Stimulated activated CD4-positive, alpha-beta T cell treated with anti-CD3 and anti-CD28 coated beads, TNF-alpha, amount 100 ng/mL, for 48 hours (primary cell): ENCODE data around the gene CEP120.
"Not testable (repeated sequence)": the region's sequence is repeated elsewhere in the genome, so short reads cannot be mapped to it uniquely, and the experiment has no call there.

Source experiments
- DNase-seq, 3 donors: peaks; one replicate each; pipeline ENCODE4 v3.0.0-alpha.2; 2020; ENCODE audit warnings: low read depth in 3 of 3

The CEP120 gene

DNA sequence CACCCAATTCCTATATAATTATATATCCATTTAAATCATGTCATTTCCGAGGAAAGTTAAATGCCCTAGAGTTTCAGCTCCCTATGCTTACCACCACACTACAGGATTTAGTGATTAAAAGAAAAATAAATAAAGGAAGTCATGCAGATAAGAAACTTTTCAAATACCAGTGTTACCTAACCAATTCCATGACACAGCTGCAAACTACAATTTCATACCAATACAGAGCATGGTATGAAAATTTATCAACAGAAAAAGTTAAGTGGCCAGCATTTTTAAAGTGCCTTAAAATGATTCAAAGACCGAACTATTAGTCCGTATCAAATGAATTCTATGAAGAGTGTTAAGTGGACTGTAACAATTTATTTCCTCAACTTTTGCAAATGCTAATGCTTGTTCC is 35.9 kb downstream of the CEP120 start:
- DNase-seq: no peak

GRCh38 chr5:123382252-123382651 is 41.0 kb downstream of the CEP120 start:
- DNase-seq: no peak

GRCh38 chr5:123371575-123372179 is 51.5 kb downstream of the CEP120 start:
- DNase-seq: peak in 2 of 3 donors; percentile 20 to 21

GRCh38 chr5:123369371-123369968 is 53.7 kb downstream of the CEP120 start:
- no peak for DNase-seq

DNA sequence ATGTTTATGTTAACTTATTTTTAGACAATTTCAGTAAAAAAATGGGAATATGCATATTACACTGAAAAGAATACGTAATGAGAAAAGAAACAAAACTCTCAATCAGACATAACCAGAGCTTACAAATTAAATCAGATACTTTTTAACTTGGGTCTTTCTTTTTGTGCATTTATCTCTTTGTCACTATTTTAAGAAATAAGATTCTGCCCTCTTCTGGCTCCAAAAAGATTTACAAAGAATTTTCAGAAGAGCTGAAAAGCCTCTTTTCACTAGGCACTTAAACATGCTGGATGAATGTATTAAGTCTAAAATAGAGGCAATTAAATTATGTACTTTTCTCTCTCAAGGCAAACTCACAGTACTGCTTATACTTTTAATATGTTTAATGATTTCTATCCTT is 55.5 kb downstream of the CEP120 start:
- DNase-seq: no peak

GRCh38 chr5:123365156-123365555 is 58.0 kb downstream of the CEP120 start:
- no peak for DNase-seq

DNA sequence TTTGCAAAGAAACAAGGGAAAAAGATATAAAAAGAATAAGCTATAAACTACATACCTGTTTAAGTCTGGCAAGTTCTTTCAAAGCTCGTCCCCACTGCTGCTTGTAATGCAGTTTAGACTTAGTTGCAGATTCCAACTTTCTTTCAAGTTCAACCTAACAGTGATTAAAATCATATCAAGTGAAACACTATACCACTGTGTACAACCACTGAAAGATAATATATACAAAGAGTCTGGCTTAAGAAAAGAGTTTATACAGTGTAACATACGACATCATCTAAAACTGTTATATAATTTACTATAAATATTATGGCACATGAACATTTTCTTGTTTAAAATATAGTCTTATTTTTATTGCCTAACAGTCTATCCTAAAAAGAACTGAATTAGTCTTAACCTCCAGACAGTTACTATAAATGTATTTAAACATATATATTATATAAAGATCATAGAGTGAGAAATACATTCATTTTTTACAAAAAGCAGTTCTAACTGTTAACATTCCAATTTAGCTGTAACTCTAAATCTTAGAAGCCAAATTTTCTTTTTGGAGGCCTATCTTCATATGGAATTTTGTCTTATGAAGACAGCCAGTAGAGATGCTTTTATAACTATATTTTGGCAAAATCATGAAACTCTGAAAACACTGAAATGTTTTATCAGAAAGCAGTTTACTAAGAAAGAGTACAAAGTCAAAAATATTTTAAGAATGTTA is 58.6 kb downstream of the CEP120 start:
- no peak for DNase-seq

DNA sequence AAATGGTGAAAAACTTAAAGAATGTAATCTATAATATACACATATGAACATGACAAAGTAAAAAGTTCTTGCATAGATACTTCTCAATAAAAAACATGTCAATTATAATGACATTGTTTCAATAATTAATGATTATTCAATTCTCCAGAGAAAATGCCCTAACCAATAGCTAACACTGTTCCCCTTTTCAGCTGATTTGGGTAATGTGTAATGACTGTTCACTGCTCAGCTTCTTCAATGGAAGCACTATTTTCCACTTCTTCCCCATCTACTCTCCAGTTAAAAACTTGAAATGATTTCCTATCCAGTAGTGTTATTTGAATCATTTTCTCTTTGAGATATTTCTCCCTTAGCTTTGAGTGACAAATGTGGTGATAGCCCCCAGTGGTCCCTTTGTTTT is 62.3 kb downstream of the CEP120 start:
- no peak for DNase-seq

DNA sequence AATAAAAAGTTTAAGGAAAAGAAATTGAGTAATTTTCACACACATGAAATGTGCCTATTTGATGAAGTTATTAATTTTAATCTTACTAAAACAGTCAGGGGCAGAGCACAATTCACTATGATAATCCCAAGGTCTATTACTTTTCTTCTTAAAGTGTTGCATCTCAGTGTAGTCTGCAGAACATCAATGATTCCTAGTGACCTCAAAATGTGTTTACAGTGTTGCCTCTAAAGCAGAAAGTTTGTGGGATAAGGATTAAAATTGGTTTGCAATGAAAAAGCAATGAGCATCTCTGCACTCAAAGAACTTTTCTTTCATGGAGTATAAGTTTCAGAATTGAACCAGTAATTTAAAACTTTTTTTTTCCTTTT is 63.0 kb downstream of the CEP120 start:
- no peak for DNase-seq

DNA sequence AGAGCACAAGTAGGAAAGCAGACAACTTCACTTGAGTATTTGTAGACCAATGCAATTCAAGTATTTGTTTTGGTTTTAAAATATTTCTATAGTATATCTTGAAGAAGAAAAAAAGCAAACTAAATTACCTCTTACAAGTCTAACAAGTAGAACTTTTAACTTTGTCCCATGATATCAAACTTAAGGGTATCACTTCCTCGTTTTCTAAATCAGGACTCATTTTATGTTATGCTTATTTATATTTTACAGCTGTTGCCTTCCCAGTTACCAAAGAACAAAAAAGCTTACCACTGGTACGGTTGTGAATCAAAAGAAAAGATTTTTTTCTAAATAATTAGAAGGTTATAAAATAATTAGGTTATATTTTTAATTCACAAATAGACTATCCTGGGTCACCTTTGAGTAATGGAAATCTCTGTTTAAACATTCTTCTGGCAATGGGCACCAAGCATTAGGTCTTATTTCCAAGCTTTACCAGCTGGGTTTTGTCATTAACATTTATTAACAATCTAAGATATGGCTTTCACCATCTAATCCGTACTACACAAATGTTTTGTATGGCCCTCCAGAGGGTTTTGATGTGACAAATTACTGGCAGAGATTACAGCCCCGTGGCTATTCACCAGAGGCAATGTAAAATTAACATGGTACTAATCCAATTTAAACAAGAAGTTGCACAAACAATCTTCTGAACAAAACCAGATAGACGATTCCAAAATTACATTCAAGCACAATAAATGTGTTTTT is 63.6 kb downstream of the CEP120 start:
- DNase-seq: no peak

DNA sequence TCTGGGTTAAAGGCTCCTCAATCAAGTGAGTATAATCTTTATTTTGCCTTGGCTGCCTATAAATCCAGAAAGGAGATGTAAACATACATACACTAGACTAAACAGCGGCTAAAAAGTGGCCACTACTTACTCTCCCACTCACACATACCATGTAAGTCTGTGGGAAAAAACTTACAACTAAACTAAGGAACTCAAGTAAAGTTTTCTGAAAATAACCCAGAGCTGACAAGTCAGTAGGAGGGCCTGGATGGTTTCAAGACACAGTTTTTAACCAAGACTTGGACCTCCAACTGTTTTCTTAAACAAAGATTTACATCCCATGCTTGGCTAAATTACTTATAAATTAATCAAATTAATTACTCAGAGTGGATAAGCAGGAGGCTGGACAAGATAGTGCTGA is 64.5 kb downstream of the CEP120 start:
- no peak for DNase-seq

DNA sequence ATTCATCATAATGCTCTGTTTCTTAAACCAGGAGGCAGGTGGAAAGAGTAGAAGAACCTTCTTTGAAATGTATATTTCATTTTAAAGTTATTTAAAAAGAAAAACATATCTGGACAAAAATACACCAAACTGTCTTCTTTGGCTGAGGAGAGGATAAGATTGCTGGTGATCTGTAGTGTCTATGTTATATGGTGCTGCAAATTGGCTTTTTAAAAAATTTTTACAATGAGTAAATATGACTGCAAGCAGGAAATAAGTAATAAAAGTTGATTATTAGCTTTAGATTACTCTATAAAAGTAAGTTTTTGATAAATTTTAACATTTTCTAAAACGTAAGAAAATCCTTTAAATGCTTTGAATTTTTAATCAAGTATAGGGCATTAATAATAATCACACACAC is 64.9 kb downstream of the CEP120 start:
- DNase-seq: no peak

DNA sequence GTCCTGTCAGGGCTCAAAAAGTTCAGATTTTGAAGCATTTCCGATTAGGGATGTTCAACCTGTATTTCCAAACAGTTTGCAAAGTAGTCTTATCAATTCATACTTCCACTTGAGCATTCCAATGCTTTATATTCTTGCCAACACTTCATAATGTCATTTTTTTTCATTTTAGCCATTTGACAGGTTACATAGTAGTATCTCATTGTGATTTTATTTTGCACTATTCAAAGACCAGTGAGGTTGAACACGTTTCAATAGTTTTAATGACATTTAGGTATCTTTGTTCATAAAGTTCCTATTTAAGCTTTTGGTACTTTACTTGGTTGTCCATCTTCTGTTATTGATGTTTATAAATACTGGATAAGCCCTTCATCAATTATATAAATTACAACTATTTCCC is 71.4 kb downstream of the CEP120 start:
- no peak for DNase-seq

GRCh38 chr5:123351240-123351639 is 72.0 kb downstream of the CEP120 start:
- no peak for DNase-seq

DNA sequence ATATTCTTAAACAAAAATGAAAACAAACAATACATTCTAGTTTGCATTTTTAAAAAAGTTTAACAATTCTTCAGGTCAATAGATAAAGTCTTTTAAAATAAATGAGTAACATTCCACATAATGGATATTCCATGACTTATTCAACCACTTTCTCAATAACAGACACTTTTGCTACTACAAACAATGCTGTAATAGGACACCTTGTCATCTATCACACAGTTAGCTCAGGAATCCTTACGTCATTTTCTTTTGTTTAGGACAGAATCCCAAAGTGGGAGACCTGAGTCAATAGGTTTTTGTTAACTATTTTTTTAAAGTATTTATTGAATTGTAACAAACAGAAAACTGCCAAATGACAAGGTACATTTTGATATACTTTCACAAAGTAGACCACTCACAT is 72.5 kb downstream of the CEP120 start:
- DNase-seq: no peak

- no peak for DNase-seq
These were observed 78.3 kb downstream of the CEP120 start for GRCh38 chr5:123344816-123345426.

- DNase-seq: no peak
These were observed 82.3 kb downstream of the CEP120 start for GRCh38 chr5:123340928-123341327.

DNA sequence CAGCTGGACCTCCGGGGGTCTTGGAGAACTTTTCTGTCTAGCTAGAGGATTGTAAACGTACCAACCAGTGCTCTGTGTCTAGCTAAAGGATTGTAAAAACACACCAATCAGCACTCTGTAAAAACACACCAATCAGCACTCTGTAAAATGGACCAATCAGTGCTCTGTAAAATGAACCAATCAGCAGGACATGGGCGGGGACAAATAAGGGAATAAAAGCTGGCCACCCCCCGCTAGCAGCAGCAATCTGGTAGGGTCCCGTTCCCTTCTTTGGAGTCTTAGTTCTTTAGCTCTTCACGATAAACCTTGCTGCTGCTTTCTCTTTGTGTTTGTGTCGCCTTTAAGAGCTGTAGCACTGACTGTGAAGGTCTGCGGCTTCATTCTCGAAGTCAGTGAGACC is 114.8 kb downstream of the CEP120 start:
- not testable (repeated sequence) for DNase-seq

DNA sequence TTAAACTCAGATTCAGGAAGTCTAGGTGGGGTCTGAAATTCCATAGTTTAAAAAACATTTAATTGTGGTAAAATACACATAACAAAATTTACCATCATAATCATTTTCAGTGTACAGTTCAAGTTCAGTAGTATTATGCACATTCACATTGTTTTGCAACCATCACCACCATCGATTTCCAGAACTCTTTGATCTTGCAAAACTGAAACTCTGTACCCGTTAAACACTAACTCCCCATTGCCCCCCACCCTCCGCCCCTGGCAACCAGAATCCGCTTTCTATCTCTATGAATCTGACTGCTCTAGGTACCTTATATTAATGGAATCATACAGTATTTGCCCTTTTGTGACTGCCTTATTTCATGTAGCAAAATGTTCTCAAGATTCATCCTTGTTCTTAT is 117.5 kb downstream of the CEP120 start:
- DNase-seq: no peak

DNA sequence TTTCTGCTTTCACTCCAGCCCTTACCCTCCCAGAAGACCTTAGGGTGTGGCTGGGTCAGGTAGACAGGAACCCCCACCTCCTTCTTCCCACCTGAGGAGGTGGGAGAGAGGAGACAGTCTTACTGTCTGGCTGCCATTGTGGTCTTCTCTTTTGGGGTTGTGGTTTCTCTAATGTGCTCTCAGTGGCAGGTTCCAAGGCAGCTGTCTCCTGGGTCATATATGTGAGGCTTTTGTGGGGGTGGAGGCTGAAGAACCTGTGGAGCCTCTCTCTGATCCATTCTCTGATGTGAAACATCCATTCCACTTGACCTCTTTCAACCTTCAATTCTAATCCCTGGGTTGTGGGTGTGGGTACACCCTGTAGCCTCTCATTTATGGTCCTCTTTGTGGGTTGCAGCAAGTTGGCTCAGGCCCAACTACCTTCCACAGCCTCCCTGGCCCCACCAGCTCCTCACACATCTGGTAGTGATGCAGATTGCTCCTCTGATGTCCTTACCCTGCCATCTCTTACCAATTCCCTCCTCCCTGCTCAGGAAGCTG is 118.4 kb downstream of the CEP120 start:
- DNase-seq: no peak

DNA sequence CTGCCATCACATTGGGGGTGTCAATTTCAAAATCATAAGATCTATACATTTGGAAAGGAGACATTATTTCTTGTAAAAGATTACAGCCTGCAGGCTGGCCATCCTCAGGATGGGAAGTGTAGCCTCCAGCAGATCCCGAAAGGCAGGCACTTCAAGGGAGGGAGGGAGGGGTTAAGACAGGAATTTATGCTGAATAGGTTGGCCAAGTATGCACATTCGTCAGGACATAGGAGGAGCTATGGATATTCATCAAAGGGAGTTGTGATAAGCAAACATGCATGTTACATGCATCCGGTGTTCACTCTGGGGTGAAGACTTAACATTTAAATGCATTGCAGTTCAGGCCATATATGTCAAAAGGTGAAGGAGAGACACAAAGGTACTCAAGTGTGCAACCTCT is 119.4 kb downstream of the CEP120 start:
- DNase-seq: no peak

DNA sequence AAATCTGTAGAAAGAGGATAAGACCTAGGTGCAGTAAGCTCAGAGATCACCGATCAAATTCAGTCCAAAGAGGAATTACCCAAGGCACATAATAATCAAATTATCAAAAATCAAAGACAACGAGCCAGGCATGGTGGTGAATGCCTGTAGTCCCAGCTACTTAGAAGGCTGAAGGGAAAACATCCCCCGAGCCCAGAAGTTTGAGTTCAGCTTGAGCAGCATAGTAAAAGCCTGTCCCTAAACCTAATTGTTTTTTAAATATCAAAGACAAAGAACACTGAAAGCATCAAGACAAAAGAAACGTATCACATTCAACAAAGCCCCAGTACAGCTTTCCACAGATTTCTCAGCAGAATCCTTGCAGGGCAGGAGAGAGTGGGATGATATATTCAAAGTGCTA is 122.9 kb downstream of the CEP120 start:
- no peak for DNase-seq
